Mesothelial cell of epicardium (in vitro differentiated cells): ENCODE data around the gene AGER. TPM values are rescaled to one million over a fixed set of nuclear protein-coding genes. Genes with fewer than 3 reads are reported as not detected.

Source experiments
- DNase-seq, 2 experiments: peaks; one replicate each; pipeline ENCODE4 v3.0.0; 2021; ENCODE audit warnings: low spot score in 2 of 2; ENCODE audit not compliant: unreplicated experiment in 2 of 2
- H3K27ac Mint-ChIP-seq: 2 replicates; pipeline ENCODE4 v1.8.0; 2021; ENCODE audit warnings: mixed read lengths
- H3K27me3 Mint-ChIP-seq: 2 replicates; pipeline ENCODE4 v1.8.0; 2021; ENCODE audit warnings: low read depth, mixed read lengths
- H3K36me3 Mint-ChIP-seq: 2 replicates; pipeline ENCODE4 v1.8.0; 2021; ENCODE audit warnings: mixed read lengths
- H3K4me1 Mint-ChIP-seq: 2 replicates; pipeline ENCODE4 v1.8.0; 2021; ENCODE audit warnings: mixed read lengths
- H3K4me3 Mint-ChIP-seq: 2 replicates; pipeline ENCODE4 v1.8.0; 2021; ENCODE audit warnings: mild to moderate bottlenecking, moderate library complexity, mixed read lengths
- H3K9me3 Mint-ChIP-seq: 2 replicates; pipeline ENCODE4 v1.8.0; 2021; ENCODE audit warnings: mixed read lengths
- CTCF ChIP-seq: fragments of 200-600 bp; sonication (generic); IDR thresholded peaks from one replicate; pipeline ENCODE4 v1.5.0; 2021; ENCODE audit warnings: antibody characterized with exemption; ENCODE audit not compliant: unreplicated experiment
- total RNA-seq: library from RNA; stranded (reverse); gene quantifications from 3 replicates; pipeline ENCODE4 v1.2.1, GENCODE V29; 2021

Gene AGER
- total RNA-seq, 1 donor from 2014 or later: 28.1 TPM

- no peaks in the 10 kb centered on the region for H3K36me3 Mint-ChIP-seq
- H3K4me3 Mint-ChIP-seq: no peak overlapping the region
- DNase-seq: no peak
- peaks cover 53% of the 10 kb centered on the region for H3K27me3 Mint-ChIP-seq
- no peak for TF ChIP-seq CTCF
- H3K27ac Mint-ChIP-seq: no peak overlapping the region
- no peaks in the 10 kb centered on the region for H3K9me3 Mint-ChIP-seq
- H3K4me1 Mint-ChIP-seq: no peaks in the 10 kb centered on the region
Observed at GRCh38 chr6:32220021-32220420, 36.0 kb upstream of the AGER start.

DNA sequence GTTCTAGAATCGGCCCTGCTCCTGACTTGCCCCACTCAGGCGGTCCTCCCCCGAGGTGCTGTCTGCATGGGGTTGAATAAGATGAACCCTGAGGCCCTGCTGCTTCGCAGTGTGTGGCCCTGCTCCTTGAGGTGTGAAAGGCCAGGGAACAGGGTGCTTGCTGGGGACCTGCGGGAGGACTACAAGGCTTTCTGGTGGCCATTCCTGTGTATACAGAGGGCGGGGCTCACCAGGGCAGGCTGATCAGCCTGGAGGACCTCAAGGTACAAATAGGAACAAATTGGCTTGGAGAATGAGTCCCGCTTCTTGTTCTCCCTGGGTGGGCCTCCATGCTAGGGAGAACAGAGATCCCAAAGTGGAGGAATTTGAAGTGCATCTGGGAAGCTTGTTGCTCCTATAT lies 34.1 kb upstream of the AGER start:
- no peak overlapping the region for H3K27ac Mint-ChIP-seq
- H3K4me1 Mint-ChIP-seq: no peaks in the 10 kb centered on the region
- no peak overlapping the region for H3K4me3 Mint-ChIP-seq
- no peak for TF ChIP-seq CTCF
- no peak for DNase-seq
- H3K9me3 Mint-ChIP-seq: no peaks in the 10 kb centered on the region
- H3K27me3 Mint-ChIP-seq: peaks cover 51% of the 10 kb centered on the region
- H3K36me3 Mint-ChIP-seq: no peaks in the 10 kb centered on the region

DNA sequence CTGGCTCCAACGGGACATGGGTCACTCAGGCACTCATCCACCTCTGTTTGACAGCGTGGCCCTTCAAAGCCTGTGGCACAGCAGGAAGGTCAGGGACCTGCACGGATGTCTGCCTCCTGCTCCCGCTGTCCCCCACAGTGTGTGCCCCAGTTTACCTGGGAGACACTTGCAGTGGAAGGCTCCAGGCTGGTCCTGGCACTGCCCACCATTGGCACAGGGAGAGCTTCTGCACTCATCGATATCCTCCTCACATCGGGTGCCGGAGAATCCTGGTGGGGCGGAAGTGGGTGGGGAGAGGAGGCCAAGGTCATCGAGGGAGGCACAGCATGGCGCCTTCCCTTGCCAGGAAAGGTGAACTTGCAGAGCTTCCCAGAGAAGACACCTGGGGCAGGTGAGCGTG lies 32.9 kb upstream of the AGER start:
- H3K27ac Mint-ChIP-seq: no peak overlapping the region

GRCh38 chr6:32216285-32216684 lies 32.2 kb upstream of the AGER start:
- H3K36me3 Mint-ChIP-seq: no peaks in the 10 kb centered on the region
- H3K27ac Mint-ChIP-seq: no peak overlapping the region
- no peaks in the 10 kb centered on the region for H3K4me1 Mint-ChIP-seq
- no peak overlapping the region for H3K4me3 Mint-ChIP-seq
- TF ChIP-seq CTCF: no peak
- H3K9me3 Mint-ChIP-seq: no peaks in the 10 kb centered on the region
- DNase-seq: no peak
- H3K27me3 Mint-ChIP-seq: peaks cover 47% of the 10 kb centered on the region

More for the DNA sequence above, 32.9 kb upstream of the AGER start:
- TF ChIP-seq CTCF: no peak
- no peaks in the 10 kb centered on the region for H3K9me3 Mint-ChIP-seq
- no peaks in the 10 kb centered on the region for H3K4me1 Mint-ChIP-seq
- no peak overlapping the region for H3K4me3 Mint-ChIP-seq
- H3K27me3 Mint-ChIP-seq: peaks cover 51% of the 10 kb centered on the region
- DNase-seq: no peak
- no peaks in the 10 kb centered on the region for H3K36me3 Mint-ChIP-seq

DNA sequence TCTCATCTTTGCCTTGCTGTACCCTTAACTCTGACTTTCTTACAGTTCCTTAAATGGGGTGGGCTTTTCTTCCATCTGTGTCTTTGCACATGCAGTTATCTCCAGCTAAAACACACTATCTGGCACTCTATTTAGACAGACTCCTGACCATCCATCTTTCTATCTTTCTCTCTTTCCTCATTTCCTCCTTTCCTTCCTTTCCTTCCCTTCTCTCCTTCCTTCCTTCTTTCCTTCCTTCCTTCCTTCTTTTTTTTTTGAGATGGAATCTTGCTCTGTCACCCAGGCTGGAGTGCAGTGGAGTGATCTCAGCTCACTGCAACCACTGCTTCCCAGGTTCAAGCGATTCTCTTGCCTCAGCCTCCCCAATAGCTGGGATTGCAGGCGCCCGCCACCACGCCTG lies 31.6 kb upstream of the AGER start:
- no peaks in the 10 kb centered on the region for H3K4me1 Mint-ChIP-seq
- H3K9me3 Mint-ChIP-seq: no peaks in the 10 kb centered on the region
- no peak overlapping the region for H3K27ac Mint-ChIP-seq
- H3K4me3 Mint-ChIP-seq: no peak overlapping the region
- no peak for TF ChIP-seq CTCF
- no peak for DNase-seq
- H3K27me3 Mint-ChIP-seq: peaks cover 43% of the 10 kb centered on the region
- no peaks in the 10 kb centered on the region for H3K36me3 Mint-ChIP-seq

- H3K4me3 Mint-ChIP-seq: no peak overlapping the region
Observed at GRCh38 chr6:32214126-32214525, 30.1 kb upstream of the AGER start.

More at GRCh38 chr6:32214126-32214525, 30.1 kb upstream of the AGER start:
- DNase-seq: no peak
- Mint-ChIP-seq H3K9me3 (no peaks in the 10 kb centered on the region), H3K4me1 (no peaks in the 10 kb centered on the region), H3K36me3 (no peaks in the 10 kb centered on the region), H3K27me3 (peaks cover 36% of the 10 kb centered on the region), H3K27ac (no peak overlapping the region)
- TF ChIP-seq CTCF: no peak
